IPS-18a (cell line): Measurements from ENCODE around the gene PPP1R9B.

Source experiments
- H3K27ac ChIP-seq: one replicate; pipeline ENCODE4 v1.5.1; 2013; ENCODE audit warnings: low read length
- H3K27me3 ChIP-seq: one replicate; pipeline ENCODE4 v1.6.1; 2013; ENCODE audit warnings: mild to moderate bottlenecking, low read length; ENCODE audit not compliant: control insufficient read depth, insufficient read depth
- H3K36me3 ChIP-seq: one replicate; pipeline ENCODE4 v1.6.1; 2013; ENCODE audit warnings: low read depth, low read length; ENCODE audit not compliant: control insufficient read depth
- H3K4me1 ChIP-seq: one replicate; pipeline ENCODE4 v1.6.1; 2013; ENCODE audit warnings: low read depth, low read length; ENCODE audit not compliant: control insufficient read depth
- H3K4me3 ChIP-seq: one replicate; pipeline ENCODE4 v1.5.1; 2013; ENCODE audit warnings: low read length
- H3K9ac ChIP-seq: one replicate; pipeline ENCODE4 v1.6.1; 2013; ENCODE audit warnings: mild to moderate bottlenecking, low read length, moderate library complexity
- H3K9me3 ChIP-seq: one replicate; pipeline ENCODE4 v1.6.1; 2013; ENCODE audit warnings: low read depth, low read length; ENCODE audit not compliant: control insufficient read depth

The PPP1R9B gene

GRCh38 chr17:50185631-50186471 lies 35.4 kb upstream of the PPP1R9B start:
- no peak overlapping the region for H3K27ac ChIP-seq
- no peaks in the 10 kb centered on the region for H3K9me3 ChIP-seq
- H3K4me1 ChIP-seq: peaks cover 7% of the 10 kb centered on the region
- no peaks in the 10 kb centered on the region for H3K27me3 ChIP-seq
- no peak overlapping the region for H3K4me3 ChIP-seq
- H3K9ac ChIP-seq: no peak overlapping the region
- peaks cover 6% of the 10 kb centered on the region for H3K36me3 ChIP-seq

- no peak overlapping the region for H3K9ac ChIP-seq
- H3K4me1 ChIP-seq: peaks cover 7% of the 10 kb centered on the region
- H3K4me3 ChIP-seq: no peak overlapping the region
- H3K36me3 ChIP-seq: peaks cover 6% of the 10 kb centered on the region
- H3K27ac ChIP-seq: no peak overlapping the region
- no peaks in the 10 kb centered on the region for H3K27me3 ChIP-seq
- no peaks in the 10 kb centered on the region for H3K9me3 ChIP-seq
Observed at GRCh38 chr17:50184611-50185398, 34.3 kb upstream of the PPP1R9B start.

- no peaks in the 10 kb centered on the region for H3K27me3 ChIP-seq
- peaks cover 7% of the 10 kb centered on the region for H3K4me1 ChIP-seq
- peaks cover 5% of the 10 kb centered on the region for H3K36me3 ChIP-seq
- no peaks in the 10 kb centered on the region for H3K9me3 ChIP-seq
- no peak overlapping the region for H3K27ac ChIP-seq
- H3K9ac ChIP-seq: no peak overlapping the region
- no peak overlapping the region for H3K4me3 ChIP-seq
Observed at GRCh38 chr17:50184064-50184463, 33.6 kb upstream of the PPP1R9B start.

GRCh38 chr17:50183421-50183994 lies 33.0 kb upstream of the PPP1R9B start:
- no peaks in the 10 kb centered on the region for H3K27me3 ChIP-seq
- no peaks in the 10 kb centered on the region for H3K9me3 ChIP-seq
- H3K9ac ChIP-seq: no peak overlapping the region
- H3K27ac ChIP-seq: no peak overlapping the region
- no peaks in the 10 kb centered on the region for H3K36me3 ChIP-seq
- H3K4me1 ChIP-seq: peaks cover 9% of the 10 kb centered on the region
- no peak overlapping the region for H3K4me3 ChIP-seq

GRCh38 chr17:50182783-50183420 lies 32.4 kb upstream of the PPP1R9B start:
- Histone ChIP-seq H3K27ac (no peak overlapping the region), H3K36me3 (no peaks in the 10 kb centered on the region), H3K9me3 (no peaks in the 10 kb centered on the region), H3K9ac (no peak overlapping the region), H3K4me3 (no peak overlapping the region), H3K4me1 (peaks cover 15% of the 10 kb centered on the region), H3K27me3 (no peaks in the 10 kb centered on the region)

GRCh38 chr17:50181591-50182560 lies 31.4 kb upstream of the PPP1R9B start:
- H3K27me3 ChIP-seq: peaks cover 5% of the 10 kb centered on the region
- no peak overlapping the region for H3K9ac ChIP-seq
- no peaks in the 10 kb centered on the region for H3K36me3 ChIP-seq
- H3K4me1 ChIP-seq: peaks cover 21% of the 10 kb centered on the region
- no peak overlapping the region for H3K4me3 ChIP-seq
- H3K9me3 ChIP-seq: no peaks in the 10 kb centered on the region
- H3K27ac ChIP-seq: no peak overlapping the region

- H3K27ac ChIP-seq: no peak overlapping the region
- peaks cover 21% of the 10 kb centered on the region for H3K4me1 ChIP-seq
- H3K9me3 ChIP-seq: no peaks in the 10 kb centered on the region
- no peak overlapping the region for H3K4me3 ChIP-seq
- no peaks in the 10 kb centered on the region for H3K36me3 ChIP-seq
- peaks cover 5% of the 10 kb centered on the region for H3K27me3 ChIP-seq
- no peak overlapping the region for H3K9ac ChIP-seq
Observed at GRCh38 chr17:50181144-50181543, 30.7 kb upstream of the PPP1R9B start.

- Histone ChIP-seq H3K4me3 (no peak overlapping the region), H3K27ac (no peak overlapping the region), H3K9me3 (no peaks in the 10 kb centered on the region), H3K4me1 (peaks cover 21% of the 10 kb centered on the region), H3K27me3 (peaks cover 5% of the 10 kb centered on the region), H3K36me3 (no peaks in the 10 kb centered on the region), H3K9ac (no peak overlapping the region)
Observed at GRCh38 chr17:50180620-50181019, 30.1 kb upstream of the PPP1R9B start.

GRCh38 chr17:50180111-50180510 lies 29.6 kb upstream of the PPP1R9B start:
- Histone ChIP-seq H3K9ac (no peak overlapping the region), H3K36me3 (no peaks in the 10 kb centered on the region), H3K27ac (no peak overlapping the region), H3K9me3 (no peaks in the 10 kb centered on the region), H3K27me3 (peaks cover 5% of the 10 kb centered on the region), H3K4me3 (no peak overlapping the region), H3K4me1 (peaks cover 21% of the 10 kb centered on the region)

- peaks cover 5% of the 10 kb centered on the region for H3K27me3 ChIP-seq
- no peak overlapping the region for H3K27ac ChIP-seq
- H3K4me1 ChIP-seq: peaks cover 19% of the 10 kb centered on the region
- no peaks in the 10 kb centered on the region for H3K9me3 ChIP-seq
- peak overlapping the region; percentile 31 for H3K9ac ChIP-seq
- H3K4me3 ChIP-seq: peak overlapping the region; percentile 36
- H3K36me3 ChIP-seq: no peaks in the 10 kb centered on the region
Observed at GRCh38 chr17:50177983-50178834, 27.7 kb upstream of the PPP1R9B start.
